ENCODE results near the gene DUS1L. TPM values are rescaled to one million over a fixed set of nuclear protein-coding genes. Genes with fewer than 3 reads are reported as not detected.

Gene DUS1L
- polyA plus RNA-seq, 1 of the 3 experiments (the other 2 are of a cell fraction) = 163 TPM

- Histone ChIP-seq H3K27ac (ENCODE audit: low read depth in 2 of 2, low read length in 1 of 2) (no peak overlapping the region), H3K9me3 (no peaks in the 10 kb centered on the region), H3K79me2 (ENCODE audit: insufficient read depth) (peaks cover 36% of the 10 kb centered on the region), H3K9ac (no peak overlapping the region), H3F3A (replicated peaks; ENCODE audit: insufficient read depth) (peaks cover 5% of the 10 kb centered on the region), H2AFZ (ENCODE audit: low read depth) (no peak overlapping the region), H3K27me3 (ENCODE audit: insufficient read depth) (no peaks in the 10 kb centered on the region), H3K36me3 (replicated peaks in 1 of 2; ENCODE audit: control insufficient read depth in 1 of 2, insufficient read depth in 2 of 2, low read length in 1 of 2) (peaks cover 21 to 46% of the 10 kb centered on the region in 2 experiments), H3K4me3 (ENCODE audit: low read depth in 2 of 2, low read length in 1 of 2) (no peak overlapping the region), H3K4me1 (ENCODE audit: control insufficient read depth in 1 of 2, insufficient read depth in 2 of 2, low read depth in 1 of 2, low read length in 1 of 2) (peaks cover 0 to 25% of the 10 kb centered on the region in 2 experiments; a peak in 2 of 4 replicates), H3K4me2 (no peak overlapping the region), H3K9me2 (no peaks in the 10 kb centered on the region), H4K20me1 (ENCODE audit: insufficient read depth) (peaks cover 14% of the 10 kb centered on the region; the same call in 1 of the 2 replicates)
- CTCF ChIA-PET = interaction anchor here (2.3 to 4.1 kb wide), 4 partner anchors 13 to 90 kb away, joined by 10 to 45 read pairs (median 30); partner anchors contain the start of genes DCXR and RAC3
- 86% methylated on average over 8 of the region's 8 CpGs for WGBS (ENCODE audit: low lambda C conversion rate)
- POLR2A ChIA-PET = no interaction called here
- no peak for TF ChIP-seq RCOR1 (IDR thresholded peaks at IDR 0.05; ENCODE audit: low read length)
- no peak for TF ChIP-seq IRF3 (IDR thresholded peaks at IDR 0.05; ENCODE audit: low read depth, low read length)
- no peak for TF ChIP-seq FOXJ3 (CRISPR knock-in tag; IDR thresholded peaks at IDR 0.05)
- TF ChIP-seq EP300 (IDR thresholded peaks at IDR 0.05; ENCODE audit: borderline replicate concordance in 1 of 2, low read depth in 1 of 2, low read length in 1 of 2) = no peak
- no peak for TF ChIP-seq JUND (IDR thresholded peaks at IDR 0.05)
- no peak for TF ChIP-seq CTCF (IDR thresholded peaks at IDR 0.05)
- no peak for TF ChIP-seq USF2 (IDR thresholded peaks at IDR 0.05; ENCODE audit: borderline replicate concordance, low read depth, low read length)
- TF ChIP-seq TEAD4 (IDR thresholded peaks at IDR 0.05; ENCODE audit: borderline replicate concordance, insufficient read depth) = no peak
- TF ChIP-seq FOXM1 (IDR thresholded peaks at IDR 0.05; ENCODE audit: low read depth) = no peak
- TF ChIP-seq SMC3 (IDR thresholded peaks at IDR 0.05; ENCODE audit: low read depth, low read length) = no peak
- TF ChIP-seq TCF12 (IDR thresholded peaks at IDR 0.05) = no peak
- no peak for TF ChIP-seq TAF1 (IDR thresholded peaks at IDR 0.05; ENCODE audit: borderline replicate concordance, low read depth, low read length)
- no peak for TF ChIP-seq PBX3 (IDR thresholded peaks at IDR 0.05)
- TF ChIP-seq NFIC (IDR thresholded peaks at IDR 0.05; ENCODE audit: borderline replicate concordance) = no peak
- DNase-seq = no peak
These were observed 16.5 kb downstream of the DUS1L start for GRCh38 chr17:82049106-82049505.
